ENCODE results near the gene PECR. TPM values are rescaled to one million over a fixed set of nuclear protein-coding genes. Genes with fewer than 3 reads are reported as not detected.

The PECR gene
- total and polyA plus RNA-seq, 2 of the 13 experiments (the other 11 are each of a cell fraction or from before 2014, with no cell fraction given) = 151 to 153 TPM

DNA sequence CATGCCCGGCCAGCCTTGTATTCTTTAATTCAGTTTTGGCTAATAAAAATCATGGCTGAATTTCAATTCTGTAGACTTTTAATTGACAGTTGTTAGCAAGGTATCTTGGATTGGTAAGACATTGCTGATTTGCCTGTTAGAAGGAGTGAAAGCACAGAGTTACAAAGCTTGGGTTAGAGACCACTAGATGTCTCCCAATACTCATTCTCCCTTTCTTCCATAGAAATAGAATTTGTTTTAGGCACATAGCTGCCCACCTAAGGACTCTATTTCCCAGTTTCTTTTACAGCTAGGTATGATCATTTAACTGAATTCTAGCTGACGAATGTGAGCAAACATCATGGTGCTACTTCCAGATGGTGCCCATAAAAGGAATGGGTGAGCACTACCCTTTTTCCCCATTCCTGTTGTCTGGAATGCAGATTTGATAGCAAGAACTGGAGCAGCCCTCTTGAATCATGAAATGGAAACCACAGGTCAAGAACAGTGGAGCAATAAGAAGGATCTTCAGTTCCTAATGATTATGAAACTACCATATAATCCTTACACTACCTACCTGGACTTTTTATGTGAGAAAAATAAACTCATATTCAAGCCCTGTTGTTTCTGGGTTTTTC lies 17.5 kb downstream of the PECR start:
- Histone ChIP-seq H3K9me3 (ENCODE audit: low read length) (no peaks in the 10 kb centered on the region), H3K79me2 (ENCODE audit: insufficient read depth, low read length) (peaks cover 15% of the 10 kb centered on the region), H3K27me3 (ENCODE audit: control insufficient read depth in 1 of 2, insufficient read depth in 2 of 2, low read length in 2 of 2) (no peaks in the 10 kb centered on the region), H3K9ac (ENCODE audit: insufficient read depth, low read depth, low read length) (no peak overlapping the region), H2AFZ (ENCODE audit: low read length) (no peak overlapping the region), H3K4me1 (ENCODE audit: insufficient read depth, low read length) (peaks cover 32% of the 10 kb centered on the region), H3K27ac (ENCODE audit: extremely low read length, insufficient read depth, low read length) (no peak overlapping the region), H4K20me1 (ENCODE audit: insufficient read depth, low read length) (peaks cover 8% of the 10 kb centered on the region; the same call in 1 of the 2 replicates), H3K36me3 (replicated peaks in 1 of 2; ENCODE audit: control insufficient read depth in 1 of 2, insufficient read depth in 2 of 2, low read length in 2 of 2) (peaks cover 26 to 57% of the 10 kb centered on the region in 2 experiments), H3K4me2 (ENCODE audit: low read depth, low read length) (no peak overlapping the region), H3K4me3 (replicated peaks in 1 of 3; ENCODE audit: insufficient read depth in 1 of 3, low read depth in 2 of 3, low read length in 3 of 3) (no peak overlapping the region)
- TF ChIP-seq ZNF383 (CRISPR knock-in tag; IDR thresholded peaks at IDR 0.05; ENCODE audit: borderline replicate concordance) (no peak), ZNF367 (CRISPR knock-in tag; IDR thresholded peaks at IDR 0.05; ENCODE audit: borderline replicate concordance) (no peak), SMARCE1 (IDR thresholded peaks at IDR 0.05; ENCODE audit: borderline replicate concordance) (no peak), SP4 (CRISPR knock-in tag; IDR thresholded peaks at IDR 0.05) (no peak), ZNF234 (CRISPR knock-in tag; conservative IDR thresholded peaks at IDR 0.05) (no peak), MTF2 (CRISPR knock-in tag; IDR thresholded peaks at IDR 0.05; ENCODE audit: borderline replicate concordance) (no peak), RAD21 (CRISPR knock-in tag; IDR thresholded peaks at IDR 0.05) (0 out of 2 replicates have a peak, but pooled peaks have one; percentile 9), ZNF30 (CRISPR knock-in tag; IDR thresholded peaks at IDR 0.05) (no peak), ZNF44 (CRISPR knock-in tag; IDR thresholded peaks at IDR 0.05) (no peak), ATF1 (CRISPR knock-in tag; IDR thresholded peaks at IDR 0.05) (no peak), STAG1 (CRISPR knock-in tag; IDR thresholded peaks at IDR 0.05) (peak; percentile 72), GTF2F1 (IDR thresholded peaks at IDR 0.05; ENCODE audit: low read length) (no peak)
- TF ChIP-seq, protein P1, sequence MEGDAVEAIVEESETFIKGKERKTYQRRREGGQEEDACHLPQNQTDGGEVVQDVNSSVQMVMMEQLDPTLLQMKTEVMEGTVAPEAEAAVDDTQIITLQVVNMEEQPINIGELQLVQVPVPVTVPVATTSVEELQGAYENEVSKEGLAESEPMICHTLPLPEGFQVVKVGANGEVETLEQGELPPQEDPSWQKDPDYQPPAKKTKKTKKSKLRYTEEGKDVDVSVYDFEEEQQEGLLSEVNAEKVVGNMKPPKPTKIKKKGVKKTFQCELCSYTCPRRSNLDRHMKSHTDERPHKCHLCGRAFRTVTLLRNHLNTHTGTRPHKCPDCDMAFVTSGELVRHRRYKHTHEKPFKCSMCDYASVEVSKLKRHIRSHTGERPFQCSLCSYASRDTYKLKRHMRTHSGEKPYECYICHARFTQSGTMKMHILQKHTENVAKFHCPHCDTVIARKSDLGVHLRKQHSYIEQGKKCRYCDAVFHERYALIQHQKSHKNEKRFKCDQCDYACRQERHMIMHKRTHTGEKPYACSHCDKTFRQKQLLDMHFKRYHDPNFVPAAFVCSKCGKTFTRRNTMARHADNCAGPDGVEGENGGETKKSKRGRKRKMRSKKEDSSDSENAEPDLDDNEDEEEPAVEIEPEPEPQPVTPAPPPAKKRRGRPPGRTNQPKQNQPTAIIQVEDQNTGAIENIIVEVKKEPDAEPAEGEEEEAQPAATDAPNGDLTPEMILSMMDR (CRISPR knock-in tag; IDR thresholded peaks at IDR 0.05) = peak; percentile 58
- TF ChIP-seq, protein P2, sequence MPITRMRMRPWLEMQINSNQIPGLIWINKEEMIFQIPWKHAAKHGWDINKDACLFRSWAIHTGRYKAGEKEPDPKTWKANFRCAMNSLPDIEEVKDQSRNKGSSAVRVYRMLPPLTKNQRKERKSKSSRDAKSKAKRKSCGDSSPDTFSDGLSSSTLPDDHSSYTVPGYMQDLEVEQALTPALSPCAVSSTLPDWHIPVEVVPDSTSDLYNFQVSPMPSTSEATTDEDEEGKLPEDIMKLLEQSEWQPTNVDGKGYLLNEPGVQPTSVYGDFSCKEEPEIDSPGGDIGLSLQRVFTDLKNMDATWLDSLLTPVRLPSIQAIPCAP (CRISPR knock-in tag; IDR thresholded peaks at IDR 0.05; ENCODE audit: low read depth) = no peak
- DNase-seq (ENCODE audit: low spot score) (no peak), ATAC-seq (peak; percentile 45), FAIRE-seq (no peak)
- TSS peak; percentile 27 for BruUV-seq (replicated peaks)
- 99% methylated on average over 2 of the region's 2 CpGs for WGBS (ENCODE audit: low lambda C conversion rate)
- ChIA-PET POLR2A (interaction anchor here (0.8 to 1.1 kb wide), 3 partner anchors 18 to 50 kb away, joined by 3 read pairs; partner anchors contain the start of genes PECR and TMEM169), CTCF (ENCODE audit: low intra/inter-chr PET ratio, low total read pairs) (interaction anchor here (1.1 to 1.6 kb wide), 2 partner anchors 41 to 76 kb away, joined by 3 to 8 read pairs; no protein-coding TSS in a partner anchor)
- intact Hi-C loops (cut with micrococcal nuclease; ENCODE audit: unreplicated experiment) = loop anchor here (1.0 to 2.0 kb wide), 2 partner anchors 41 to 45 kb away; partner anchors contain the start of gene XRCC5
- in situ Hi-C loops (cut with HindIII; ENCODE audit: extremely low pct_ligation_motif_present, low pct_unique_long_range_greater_than_20kb) = no loop called here
